ENCODE data around the gene MEGF10.
"Not testable (repeated sequence)": the region's sequence is repeated elsewhere in the genome, so short reads cannot be mapped to it uniquely, and the experiment has no call there.

MEGF10 gene

DNA sequence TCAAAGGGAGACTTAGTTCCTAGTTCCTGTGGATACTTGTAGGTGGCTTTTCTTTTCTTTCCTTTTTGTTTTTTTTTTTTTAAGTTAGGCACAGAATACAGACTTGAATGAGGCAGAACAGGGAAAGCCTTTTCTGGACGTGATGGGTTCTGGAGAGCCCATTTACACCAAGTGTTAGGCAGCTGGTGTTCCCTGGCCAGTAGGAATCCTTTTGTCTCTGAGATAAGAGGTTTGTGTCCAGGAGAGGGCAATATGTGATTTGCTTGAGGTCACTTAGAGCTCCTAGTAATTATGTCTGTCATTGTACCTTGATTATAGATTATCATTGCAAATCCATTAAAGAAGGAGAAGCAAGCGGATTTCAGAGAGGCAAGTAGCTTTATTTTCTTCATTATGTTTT is 9.1 kb downstream of the MEGF10 start:
- TF ChIP-seq, protein P1, sequence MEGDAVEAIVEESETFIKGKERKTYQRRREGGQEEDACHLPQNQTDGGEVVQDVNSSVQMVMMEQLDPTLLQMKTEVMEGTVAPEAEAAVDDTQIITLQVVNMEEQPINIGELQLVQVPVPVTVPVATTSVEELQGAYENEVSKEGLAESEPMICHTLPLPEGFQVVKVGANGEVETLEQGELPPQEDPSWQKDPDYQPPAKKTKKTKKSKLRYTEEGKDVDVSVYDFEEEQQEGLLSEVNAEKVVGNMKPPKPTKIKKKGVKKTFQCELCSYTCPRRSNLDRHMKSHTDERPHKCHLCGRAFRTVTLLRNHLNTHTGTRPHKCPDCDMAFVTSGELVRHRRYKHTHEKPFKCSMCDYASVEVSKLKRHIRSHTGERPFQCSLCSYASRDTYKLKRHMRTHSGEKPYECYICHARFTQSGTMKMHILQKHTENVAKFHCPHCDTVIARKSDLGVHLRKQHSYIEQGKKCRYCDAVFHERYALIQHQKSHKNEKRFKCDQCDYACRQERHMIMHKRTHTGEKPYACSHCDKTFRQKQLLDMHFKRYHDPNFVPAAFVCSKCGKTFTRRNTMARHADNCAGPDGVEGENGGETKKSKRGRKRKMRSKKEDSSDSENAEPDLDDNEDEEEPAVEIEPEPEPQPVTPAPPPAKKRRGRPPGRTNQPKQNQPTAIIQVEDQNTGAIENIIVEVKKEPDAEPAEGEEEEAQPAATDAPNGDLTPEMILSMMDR (IDR thresholded peaks at IDR 0.05; ENCODE audit: extremely low read depth, missing control alignments) = no peak
- DNase-seq (ENCODE audit: low spot score) = no peak

DNA sequence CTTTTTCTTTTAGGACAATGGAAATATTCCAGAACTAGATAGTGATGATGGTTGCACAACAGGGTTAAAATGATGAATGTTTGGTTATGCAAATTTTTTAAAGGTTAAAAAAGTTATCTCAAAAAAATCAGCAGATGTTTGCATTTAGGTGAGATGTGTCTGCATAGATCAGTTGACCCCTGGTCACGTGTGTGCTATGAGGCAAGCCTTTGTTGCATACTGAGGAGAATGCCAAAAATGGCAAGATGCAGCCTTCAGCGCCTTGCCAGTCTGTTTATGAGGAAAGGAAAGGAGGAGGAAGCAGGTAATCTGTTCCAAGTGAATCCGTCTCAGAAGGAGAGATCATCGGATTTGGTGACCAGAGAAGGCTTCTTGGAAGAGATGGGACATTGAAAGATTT is 11.9 kb downstream of the MEGF10 start:
- TF ChIP-seq, protein P1 (IDR thresholded peaks at IDR 0.05; ENCODE audit: extremely low read depth, missing control alignments) = no peak
- no peak for DNase-seq (ENCODE audit: low spot score)

DNA sequence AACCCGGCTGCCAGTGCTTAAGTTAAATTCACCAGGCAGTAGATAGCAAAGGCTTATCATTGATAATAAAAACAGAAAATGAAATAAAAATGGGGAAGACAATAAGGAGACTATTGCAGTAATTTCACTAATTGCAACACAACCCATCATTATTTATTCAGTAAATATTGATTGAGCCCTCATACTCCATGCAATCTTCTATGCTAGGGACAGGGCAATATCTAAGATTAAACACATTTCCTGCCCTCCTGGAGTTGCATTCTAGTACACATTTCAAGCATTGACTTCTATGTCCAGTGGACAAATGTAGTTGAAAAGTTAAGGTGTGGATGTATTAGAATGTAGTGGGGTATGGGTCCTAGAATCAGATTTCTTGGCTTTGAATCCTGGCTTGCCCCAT is 12.8 kb downstream of the MEGF10 start:
- no peak for DNase-seq (ENCODE audit: low spot score)
- TF ChIP-seq, protein P1 (IDR thresholded peaks at IDR 0.05; ENCODE audit: extremely low read depth, missing control alignments) = no peak

DNA sequence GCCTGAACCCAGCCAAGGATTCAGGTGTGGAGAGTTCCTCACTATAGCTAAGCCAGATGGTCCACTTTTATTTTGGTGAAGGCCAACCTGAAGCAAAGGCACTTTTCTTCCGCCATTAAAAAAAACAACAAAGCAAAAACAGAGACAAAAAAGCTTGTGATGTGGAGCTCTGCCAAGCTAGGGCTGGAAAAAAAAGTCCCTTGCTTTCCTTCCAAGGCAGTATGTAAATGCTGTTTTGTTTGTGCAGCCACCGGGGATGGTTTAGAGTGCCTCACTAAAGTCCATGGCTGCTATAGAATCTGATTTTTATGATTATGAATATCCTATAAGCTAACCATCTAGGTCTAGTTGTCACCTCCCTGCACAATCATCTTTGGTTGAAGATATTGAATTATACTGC is 14.9 kb downstream of the MEGF10 start:
- TF ChIP-seq, protein P1 (IDR thresholded peaks at IDR 0.05; ENCODE audit: extremely low read depth, missing control alignments) = no peak
- DNase-seq (ENCODE audit: low spot score) = no peak

DNA sequence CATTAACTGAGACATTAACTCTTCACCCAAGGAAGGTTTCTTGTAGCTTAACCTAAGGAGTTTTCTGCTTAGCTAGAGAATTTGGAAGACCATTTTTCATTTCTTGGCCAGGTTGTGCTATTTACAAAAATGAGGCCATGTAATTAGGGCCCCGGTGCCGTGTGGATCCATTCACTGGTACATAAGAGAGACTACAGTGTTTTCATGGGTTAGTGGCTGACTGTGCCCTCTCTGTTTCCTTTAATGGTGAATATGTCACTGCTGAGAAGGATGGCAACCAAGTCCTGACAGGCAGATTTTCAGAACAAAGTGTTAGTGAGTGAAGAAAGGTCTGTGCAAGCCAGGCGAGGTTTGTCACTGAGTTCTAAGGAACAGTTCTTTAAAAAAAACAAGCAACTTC is 15.4 kb downstream of the MEGF10 start:
- TF ChIP-seq, protein P1 (IDR thresholded peaks at IDR 0.05; ENCODE audit: extremely low read depth, missing control alignments) = no peak
- no peak for DNase-seq (ENCODE audit: low spot score)

DNA sequence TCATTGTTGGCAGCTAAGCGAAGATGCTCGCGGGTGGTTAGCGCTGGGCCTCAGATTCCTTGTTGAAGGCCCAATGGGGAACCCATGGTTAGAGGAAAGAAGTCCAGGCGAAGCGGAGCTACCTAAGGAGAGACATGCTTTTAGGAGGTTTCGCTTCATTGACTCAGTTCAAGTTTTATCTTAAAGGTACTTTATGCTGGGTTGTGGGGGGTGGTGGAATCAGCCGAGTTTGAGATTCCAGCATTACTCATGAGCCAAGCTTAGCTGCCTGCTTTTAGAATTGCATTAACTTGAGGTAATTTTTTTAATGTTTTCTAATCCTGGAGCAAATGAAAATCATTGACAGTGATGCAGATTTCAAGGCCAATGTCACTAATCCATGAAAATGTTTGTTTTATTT is 16.1 kb downstream of the MEGF10 start:
- TF ChIP-seq, protein P1 (IDR thresholded peaks at IDR 0.05; ENCODE audit: extremely low read depth, missing control alignments) = no peak
- no peak for DNase-seq (ENCODE audit: low spot score)

DNA sequence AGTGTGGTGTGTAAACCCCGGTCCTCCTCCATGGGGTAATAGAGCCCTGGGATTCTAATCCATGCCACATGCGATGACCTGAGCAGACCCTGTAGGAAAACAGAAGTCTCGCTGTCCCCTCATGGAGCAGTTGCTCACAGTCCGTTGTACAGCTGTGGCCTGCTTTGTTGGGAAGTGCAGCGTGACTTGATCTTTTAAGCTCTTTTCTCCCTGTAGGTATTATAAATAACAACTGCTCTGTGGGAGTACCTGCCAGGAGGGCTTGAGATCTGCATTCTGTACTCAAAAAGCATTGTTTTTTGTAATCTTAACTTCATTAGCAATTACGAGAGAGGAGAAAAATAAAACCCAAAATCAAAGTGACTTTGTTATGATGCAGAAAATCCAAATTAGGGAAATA is 17.3 kb downstream of the MEGF10 start:
- TF ChIP-seq, protein P1 (IDR thresholded peaks at IDR 0.05; ENCODE audit: extremely low read depth, missing control alignments) = no peak
- no peak for DNase-seq (ENCODE audit: low spot score)

DNA sequence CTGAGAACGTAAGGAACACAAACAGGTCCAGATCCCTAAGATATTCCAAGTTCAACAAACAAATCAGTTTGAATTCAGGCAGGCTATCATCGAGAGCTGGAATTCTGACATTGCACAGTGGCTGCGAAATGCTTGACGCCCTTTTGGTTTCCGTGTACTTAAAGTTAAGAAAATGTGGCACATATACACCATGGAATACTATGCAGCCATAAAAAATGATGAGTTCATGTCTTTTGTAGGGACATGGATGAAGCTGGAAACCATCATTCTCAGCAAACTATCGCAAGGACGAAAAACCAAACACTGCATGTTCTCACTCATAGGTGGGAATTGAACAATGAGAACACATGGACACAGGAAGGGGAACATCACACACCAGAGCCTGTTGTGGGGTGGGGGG is 17.7 kb downstream of the MEGF10 start:
- not testable (repeated sequence) for DNase-seq (ENCODE audit: low spot score)

All from GM20000 (cell line).